IMR-90 (cell line): ENCODE measurements around the gene CHAT. TPM values are rescaled to one million over a fixed set of nuclear protein-coding genes. Genes with fewer than 3 reads are reported as not detected.

Source experiments
- ATAC-seq: fragments of 200-7000 bp; cut with Tn5 transposase; 2 replicates; pipeline ENCODE4 v1.9.1; 2020; ENCODE audit warnings: low read depth, mild to moderate bottlenecking, moderate library complexity
- BruUV-seq: library from RNA; stranded (reverse); fragments of 400-500 nt; replicated peaks from 2 replicates; lab custom pipeline; 2021; lab: Mats Ljungman, UMichigan
- CTCF ChIA-PET: fragments of 300-600 bp; formaldehyde crosslinking; extraction: SDS; loops from one replicate; lab custom pipeline; 2021; ENCODE audit warnings: antibody characterized with exemption; lab: Yijun Ruan, JAX
- POLR2A ChIA-PET: fragments of 300-600 bp; sonication (Branson Sonifier 250); formaldehyde crosslinking; loops from one replicate; lab custom pipeline; 2022; ENCODE audit warnings: antibody characterized with exemption; ENCODE audit not compliant: unreplicated experiment; lab: Charles Lee
- DNase-seq: peaks from one replicate; pipeline ENCODE4 v3.0.0; 2013
- H2AFZ ChIP-seq: replicated peaks from 2 replicates; pipeline ENCODE3; 2013; ENCODE audit warnings: low read length, mild to moderate bottlenecking; ENCODE audit not compliant: poor library complexity
- H2AK5ac ChIP-seq: 2 replicates; pipeline ENCODE4 v1.6.1; 2013; ENCODE audit warnings: low read depth, low read length, inconsistent platforms
- H2AK9ac ChIP-seq: replicated peaks from 2 replicates; pipeline ENCODE3; 2013; ENCODE audit warnings: mild to moderate bottlenecking, low read depth, low read length, moderate library complexity; ENCODE audit not compliant: poor library complexity
- H2BK120ac ChIP-seq: 2 replicates; pipeline ENCODE4 v1.6.1; 2013; ENCODE audit warnings: low read depth, low read length, inconsistent platforms
- H2BK15ac ChIP-seq: 3 replicates; pipeline ENCODE4 v1.6.1; 2013; ENCODE audit warnings: low read depth, low read length, inconsistent platforms
- H2BK20ac ChIP-seq: 2 replicates; pipeline ENCODE4 v1.6.1; 2013; ENCODE audit warnings: low read depth, mild to moderate bottlenecking, inconsistent platforms, low read length, moderate library complexity
- H2BK5ac ChIP-seq: 2 replicates; pipeline ENCODE4 v1.6.1; 2013; ENCODE audit warnings: mild to moderate bottlenecking, low read depth, low read length, inconsistent platforms; ENCODE audit not compliant: poor library complexity, severe bottlenecking
- H3K14ac ChIP-seq: replicated peaks from 2 replicates; pipeline ENCODE4 v1.6.1; 2013; ENCODE audit warnings: low read depth, low read length, inconsistent platforms
- H3K18ac ChIP-seq: 2 replicates; pipeline ENCODE4 v1.6.1; 2013; ENCODE audit warnings: low read depth, low read length, control low read depth
- H3K23ac ChIP-seq: 2 replicates; pipeline ENCODE4 v1.6.1; 2013; ENCODE audit warnings: low read depth, low read length, inconsistent platforms
- H3K27ac ChIP-seq: 2 replicates; pipeline ENCODE4 v1.5.1; 2013; ENCODE audit warnings: mild to moderate bottlenecking, control low read depth, low read length; ENCODE audit not compliant: insufficient read depth
- H3K27me3 ChIP-seq: 2 replicates; pipeline ENCODE4 v1.6.1; 2013; ENCODE audit warnings: low read length; ENCODE audit not compliant: control insufficient read depth, insufficient read depth
- H3K36me3 ChIP-seq: 2 replicates; pipeline ENCODE4 v1.6.1; 2013; ENCODE audit warnings: low read length, mixed read lengths; ENCODE audit not compliant: control insufficient read depth, insufficient read depth
- H3K4ac ChIP-seq: 2 replicates; pipeline ENCODE4 v1.6.1; 2013; ENCODE audit warnings: low read depth, low read length, inconsistent platforms
- H3K4me1 ChIP-seq: 2 replicates; pipeline ENCODE4 v1.6.1; 2013; ENCODE audit warnings: low read length, mixed read lengths; ENCODE audit not compliant: control insufficient read depth, insufficient read depth
- H3K4me2 ChIP-seq: 2 replicates; pipeline ENCODE4 v1.6.1; 2013; ENCODE audit warnings: low read depth, mild to moderate bottlenecking, control low read depth, low read length, moderate library complexity
- H3K4me3 ChIP-seq: 2 replicates; pipeline ENCODE4 v1.5.1; 2013; ENCODE audit warnings: low read depth, mild to moderate bottlenecking, control low read depth, low read length, moderate library complexity; ENCODE audit not compliant: insufficient read depth
- H3K56ac ChIP-seq: 2 replicates; pipeline ENCODE4 v1.6.1; 2013; ENCODE audit warnings: low read length, inconsistent platforms; ENCODE audit not compliant: insufficient read depth; ENCODE audit errors: extremely low read depth
- H3K79me1 ChIP-seq, 2 experiments: 2 replicates each; pipeline ENCODE4 v1.6.1; 2013; ENCODE audit warnings: low read length in 2 of 2, inconsistent platforms in 1 of 2, low read depth in 1 of 2
- H3K9ac ChIP-seq: 2 replicates; pipeline ENCODE4 v1.6.1; 2013; ENCODE audit warnings: low read depth, low read length, control low read depth
- H3K9me1 ChIP-seq: 2 replicates; pipeline ENCODE4 v1.6.1; 2013; ENCODE audit warnings: low read length, inconsistent platforms; ENCODE audit not compliant: insufficient read depth
- H3K9me3 ChIP-seq: 2 replicates; pipeline ENCODE4 v1.6.1; 2013; ENCODE audit warnings: low read length; ENCODE audit not compliant: control insufficient read depth, insufficient read depth
- H4K20me1 ChIP-seq: 2 replicates; pipeline ENCODE4 v1.6.1; 2013; ENCODE audit warnings: low read length, inconsistent platforms; ENCODE audit not compliant: insufficient read depth
- H4K5ac ChIP-seq: 2 replicates; pipeline ENCODE4 v1.6.1; 2013; ENCODE audit warnings: mild to moderate bottlenecking, low read depth, low read length, control low read depth
- H4K8ac ChIP-seq, 2 experiments: 2 replicates each; pipeline ENCODE4 v1.6.1; 2013; ENCODE audit warnings: low read depth in 2 of 2, low read length in 2 of 2, control low read depth in 1 of 2, inconsistent platforms in 1 of 2
- H4K91ac ChIP-seq: 2 replicates; pipeline ENCODE4 v1.6.1; 2013; ENCODE audit warnings: low read depth, low read length, inconsistent platforms; ENCODE audit not compliant: insufficient read depth
- CHD1 ChIP-seq: IDR thresholded peaks from 2 replicates; pipeline ENCODE4 v1.6.1; 2012; ENCODE audit warnings: low read depth, low read length, improper control_type of control experiment
- MAZ ChIP-seq: IDR thresholded peaks from 2 replicates; pipeline ENCODE4 v1.6.1; 2012; ENCODE audit warnings: low read depth, mild to moderate bottlenecking, low read length, improper control_type of control experiment, moderate library complexity, borderline replicate concordance
- NFE2L2 ChIP-seq: fragments of 150-350 bp; IDR thresholded peaks from 2 replicates; pipeline ENCODE4 v1.6.1; 2016; ENCODE audit warnings: low read depth, mild to moderate bottlenecking, low read length
- RCOR1 ChIP-seq: IDR thresholded peaks from 2 replicates; pipeline ENCODE4 v1.6.1; 2012; ENCODE audit warnings: mild to moderate bottlenecking, low read length, improper control_type of control experiment; ENCODE audit not compliant: insufficient replicate concordance
- WGBS, 2 experiments: methylation state at CpG; one replicate each; pipeline versions ENCODE4 v1.1.5 to v1.1.7; 2013; ENCODE audit warnings: missing lambda C conversion rate in 2 of 2; ENCODE audit not compliant: insufficient read length in 1 of 2; ENCODE audit errors: extremely low coverage in 2 of 2; 5-methylcytosine and 5-hydroxymethylcytosine counted together
- dilution Hi-C: fragments of 300-500 bp; cut with HindIII; formaldehyde crosslinking; loops from one replicate; pipeline ENCODE4 v1.14.3; 2018; ENCODE audit warnings: low sequenced_read_pairs; ENCODE audit not compliant: unreplicated experiment
- in situ Hi-C: fragments of 300-500 bp; cut with MboI; formaldehyde crosslinking; loops from 3 replicates; pipeline ENCODE4 v1.14.3; 2019; ENCODE audit warnings: low sequenced_read_pairs, inconsistent platforms, mixed read lengths
- intact Hi-C: fragments of 100-400 bp; cut with micrococcal nuclease; formaldehyde crosslinking; loops from 2 replicates; pipeline ENCODE4 v1.10.0; 2022
- polyA plus RNA-seq, 3 experiments: library from polyadenylated mRNA; depleted of rRNA; stranded (reverse); fragments of >200 nt; gene quantifications; 2 replicates each; pipeline ENCODE4 v1.2.3, GENCODE V29; 2012; ENCODE audit warnings: low replicate concordance in 1 of 3
- total RNA-seq: library from RNA; depleted of rRNA; stranded (reverse); fragments of >200 nt; gene quantifications from 2 replicates; pipeline ENCODE4 v1.2.3, GENCODE V29; 2012
- TF ChIP-seq, protein P1 (sequence below): conservative IDR thresholded peaks from 2 replicates; pipeline ENCODE4 v1.5.1; 2012; ENCODE audit warnings: mild to moderate bottlenecking, low read depth, low read length, improper control_type of control experiment

The CHAT gene
- total and polyA plus RNA-seq, 2 of the 4 experiments (the other 2 are of a cell fraction) = not detected

DNA sequence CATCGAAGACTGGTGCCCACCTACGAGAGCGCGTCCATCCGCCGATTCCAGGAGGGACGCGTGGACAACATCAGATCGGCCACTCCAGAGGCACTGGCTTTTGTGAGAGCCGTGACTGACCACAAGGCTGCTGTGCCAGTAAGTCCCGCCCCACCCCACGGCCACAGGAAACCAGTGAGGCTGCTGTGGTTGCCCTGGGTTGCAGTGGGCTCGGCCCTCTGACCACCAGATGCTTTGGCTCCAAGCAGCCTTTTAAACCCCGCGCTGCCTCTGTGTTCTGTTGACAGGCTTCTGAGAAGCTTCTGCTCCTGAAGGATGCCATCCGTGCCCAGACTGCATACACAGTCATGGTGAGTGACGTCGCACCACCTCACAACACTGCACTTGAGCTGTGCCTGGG lies 41.3 kb downstream of the CHAT start:
- no peak overlapping the region for H3K27ac ChIP-seq
- H4K20me1 ChIP-seq = no peaks in the 10 kb centered on the region
- BruUV-seq = no TSS peak
- no peak overlapping the region for H3K56ac ChIP-seq
- TF ChIP-seq NFE2L2 (no peak), CHD1 (no peak), RCOR1 (no peak), MAZ (no peak)
- TF ChIP-seq, protein P1, sequence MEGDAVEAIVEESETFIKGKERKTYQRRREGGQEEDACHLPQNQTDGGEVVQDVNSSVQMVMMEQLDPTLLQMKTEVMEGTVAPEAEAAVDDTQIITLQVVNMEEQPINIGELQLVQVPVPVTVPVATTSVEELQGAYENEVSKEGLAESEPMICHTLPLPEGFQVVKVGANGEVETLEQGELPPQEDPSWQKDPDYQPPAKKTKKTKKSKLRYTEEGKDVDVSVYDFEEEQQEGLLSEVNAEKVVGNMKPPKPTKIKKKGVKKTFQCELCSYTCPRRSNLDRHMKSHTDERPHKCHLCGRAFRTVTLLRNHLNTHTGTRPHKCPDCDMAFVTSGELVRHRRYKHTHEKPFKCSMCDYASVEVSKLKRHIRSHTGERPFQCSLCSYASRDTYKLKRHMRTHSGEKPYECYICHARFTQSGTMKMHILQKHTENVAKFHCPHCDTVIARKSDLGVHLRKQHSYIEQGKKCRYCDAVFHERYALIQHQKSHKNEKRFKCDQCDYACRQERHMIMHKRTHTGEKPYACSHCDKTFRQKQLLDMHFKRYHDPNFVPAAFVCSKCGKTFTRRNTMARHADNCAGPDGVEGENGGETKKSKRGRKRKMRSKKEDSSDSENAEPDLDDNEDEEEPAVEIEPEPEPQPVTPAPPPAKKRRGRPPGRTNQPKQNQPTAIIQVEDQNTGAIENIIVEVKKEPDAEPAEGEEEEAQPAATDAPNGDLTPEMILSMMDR = no peak
- no peak overlapping the region for H2AK5ac ChIP-seq
- no peak overlapping the region for H2AK9ac ChIP-seq
- no peak overlapping the region for H3K18ac ChIP-seq
- ChIA-PET POLR2A (no interaction called here), CTCF (no interaction called here)
- no peak overlapping the region for H3K4me3 ChIP-seq
- H4K5ac ChIP-seq = no peak overlapping the region
- H3K14ac ChIP-seq = no peak overlapping the region
- H3K27me3 ChIP-seq = peaks cover 7% of the 10 kb centered on the region
- ATAC-seq (no peak), DNase-seq (no peak)
- no peak overlapping the region for H2BK15ac ChIP-seq
- H3K4me1 ChIP-seq = no peaks in the 10 kb centered on the region
- no peaks in the 10 kb centered on the region for H3K9me1 ChIP-seq
- WGBS, 2 experiments = 87% methylated on average over 9 of the region's 18 CpGs; no CpG with 5 or more reads in 1 of the 2 experiments
- in situ Hi-C loops (no loop called here), dilution Hi-C loops (no loop called here), intact Hi-C loops (no loop called here)
- H4K91ac ChIP-seq = no peak overlapping the region
- peak overlapping the region; percentile 48 for H2AFZ ChIP-seq
- H3K9ac ChIP-seq = no peak overlapping the region
- H2BK120ac ChIP-seq = no peak overlapping the region
- no peak overlapping the region for H2BK5ac ChIP-seq
- no peak overlapping the region for H4K8ac ChIP-seq
- H3K23ac ChIP-seq = no peak overlapping the region
- H2BK20ac ChIP-seq = no peak overlapping the region
- H3K36me3 ChIP-seq = no peaks in the 10 kb centered on the region
- H3K9me3 ChIP-seq = no peaks in the 10 kb centered on the region
- no peak overlapping the region for H3K4ac ChIP-seq
- no peaks in the 10 kb centered on the region for H3K79me1 ChIP-seq
- no peak overlapping the region for H3K4me2 ChIP-seq
